ENCODE data around the gene OGA. TPM values are rescaled to one million over a fixed set of nuclear protein-coding genes. Genes with fewer than 3 reads are reported as not detected.

The OGA gene
- total and polyA plus RNA-seq, 2 donors (not counting 3 experiments of a cell fraction or from before 2014, with no cell fraction given) = 30.8 to 118 TPM

- Histone ChIP-seq H3K79me2 (ENCODE audit: control insufficient read depth, insufficient read depth, low read length) (peaks cover 57% of the 10 kb centered on the region), H3K9me1 (replicated peaks; ENCODE audit: control insufficient read depth, extremely low read depth, insufficient read depth, low read length) (no peaks in the 10 kb centered on the region), H3K4me3 (replicated peaks in 1 of 3; ENCODE audit: insufficient read depth in 1 of 3, low read depth in 1 of 3, low read length in 3 of 3) (peak overlapping the region; percentile 82 to 99 (median 90)), H3K27me3 (ENCODE audit: control insufficient read depth in 2 of 2, insufficient read depth in 2 of 2, low read length in 2 of 2) (no peaks in the 10 kb centered on the region), H3K4me2 (ENCODE audit: insufficient read depth, low read length) (peak overlapping the region; percentile 90), H4K20me1 (replicated peaks; ENCODE audit: control insufficient read depth, extremely low read depth, insufficient read depth, low read length) (peaks cover 26% of the 10 kb centered on the region), H3K4me1 (ENCODE audit: control insufficient read depth, extremely low read depth, insufficient read depth, low read length) (peaks cover 19% of the 10 kb centered on the region), H3K9ac (replicated peaks; ENCODE audit: extremely low read depth, insufficient read depth, low read length) (peak overlapping the region; percentile 91), H3K27ac (ENCODE audit: insufficient read depth, low read depth, low read length) (peak overlapping the region; percentile 83), H2AFZ (ENCODE audit: low read depth, low read length) (no peak overlapping the region), H3K36me3 (ENCODE audit: control insufficient read depth in 2 of 2, extremely low read depth in 1 of 2, insufficient read depth in 2 of 2, low read length in 2 of 2) (peaks cover 2 to 3% of the 10 kb centered on the region in 2 experiments), H3K9me3 (replicated peaks; ENCODE audit: control insufficient read depth, insufficient read depth, low read length) (no peaks in the 10 kb centered on the region)
- ChIA-PET POLR2A (interaction anchor here (0.7 to 1.4 kb wide), 5 partner anchors 12 to 190 kb away, joined by 3 to 5 read pairs (median 4); no protein-coding TSS in a partner anchor), CTCF (interaction anchor here (1.0 to 5.4 kb wide), 11 partner anchors 12 to 255 kb away, joined by 3 to 39 read pairs (median 4); partner anchors contain the start of gene ARMH3)
- no peak for TF ChIP-seq MYC (IDR thresholded peaks at IDR 0.05; ENCODE audit: low read depth, low read length)
- TF ChIP-seq POLR2AphosphoS5 (IDR thresholded peaks at IDR 0.05; ENCODE audit: insufficient read depth, low read depth, low read length) = peak; percentile 78
- peak; percentile 88 for TF ChIP-seq POLR2A (IDR thresholded peaks at IDR 0.05; ENCODE audit: low read depth, low read length)
- TF ChIP-seq JUN (IDR thresholded peaks at IDR 0.05; ENCODE audit: borderline replicate concordance, insufficient read depth, insufficient read length, low read depth) = no peak
- no peak for TF ChIP-seq GATA2 (IDR thresholded peaks at IDR 0.05; ENCODE audit: insufficient read depth, insufficient read length, low read depth, low read length)
- TF ChIP-seq, protein P1, sequence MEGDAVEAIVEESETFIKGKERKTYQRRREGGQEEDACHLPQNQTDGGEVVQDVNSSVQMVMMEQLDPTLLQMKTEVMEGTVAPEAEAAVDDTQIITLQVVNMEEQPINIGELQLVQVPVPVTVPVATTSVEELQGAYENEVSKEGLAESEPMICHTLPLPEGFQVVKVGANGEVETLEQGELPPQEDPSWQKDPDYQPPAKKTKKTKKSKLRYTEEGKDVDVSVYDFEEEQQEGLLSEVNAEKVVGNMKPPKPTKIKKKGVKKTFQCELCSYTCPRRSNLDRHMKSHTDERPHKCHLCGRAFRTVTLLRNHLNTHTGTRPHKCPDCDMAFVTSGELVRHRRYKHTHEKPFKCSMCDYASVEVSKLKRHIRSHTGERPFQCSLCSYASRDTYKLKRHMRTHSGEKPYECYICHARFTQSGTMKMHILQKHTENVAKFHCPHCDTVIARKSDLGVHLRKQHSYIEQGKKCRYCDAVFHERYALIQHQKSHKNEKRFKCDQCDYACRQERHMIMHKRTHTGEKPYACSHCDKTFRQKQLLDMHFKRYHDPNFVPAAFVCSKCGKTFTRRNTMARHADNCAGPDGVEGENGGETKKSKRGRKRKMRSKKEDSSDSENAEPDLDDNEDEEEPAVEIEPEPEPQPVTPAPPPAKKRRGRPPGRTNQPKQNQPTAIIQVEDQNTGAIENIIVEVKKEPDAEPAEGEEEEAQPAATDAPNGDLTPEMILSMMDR (IDR thresholded peaks at IDR 0.05; ENCODE audit: extremely low read depth in 1 of 2, insufficient read depth in 1 of 2, low read depth in 1 of 2, low read length in 2 of 2) = no peak
- BruUV-seq (replicated peaks) = TSS peak; percentile 71
- intact Hi-C loops (cut with micrococcal nuclease) = loop anchor here (1.0 to 5.0 kb wide), 4 partner anchors 13 to 315 kb away; partner anchors contain the start of genes ARMH3, NPM3 and PPRC1
- dilution Hi-C loops (cut with MboI; ENCODE audit: extremely low pct_ligation_motif_present, low sequenced_read_pairs) = no loop called here
- FAIRE-seq (peak; percentile 89), DNase-seq (ENCODE audit: low read depth, low spot score) (peak; percentile 86)
These were observed 716 bp downstream of the OGA start for GRCh38 chr10:101817337-101818118.
